Fibroblast of lung (primary cell): Measurements from ENCODE around the gene ABCF3.

ENCODE experiments used
- CTCF ChIP-seq, 2 donors: IDR thresholded peaks in 1 of 2; conservative IDR thresholded peaks in 1 of 2; 1 replicate in 1 of 2; 2 replicates in 1 of 2; pipeline ENCODE4 v1.5.1; 2011 to 2012; ENCODE audit warnings: low read length in 2 of 2, control low read depth in 1 of 2, inconsistent platforms in 1 of 2, low read depth in 1 of 2, mild to moderate bottlenecking in 1 of 2
- EZH2 ChIP-seq: IDR thresholded peaks from 2 replicates; pipeline ENCODE4 v1.5.1; 2012; ENCODE audit warnings: low read length, control low read depth, mild to moderate bottlenecking; ENCODE audit errors: missing control alignments

GRCh38 chr3:184230081-184230602 is 44.1 kb downstream of the ABCF3 start:
- TF ChIP-seq CTCF (conservative IDR thresholded peaks at IDR 0.05 in 1 of 2, IDR thresholded peaks at IDR 0.05 in 1 of 2; ENCODE audit: low read depth in 1 of 2, low read length in 2 of 2) (no peak), EZH2 (no peak)
